NCI-H2196 (cell line): ENCODE measurements around the gene CXCR5.

Source experiments
- DNase-seq: peaks from one replicate; lab custom pipeline; 2025; ENCODE audit not compliant: unreplicated experiment; lab: John Stamatoyannopoulos, UW

CXCR5 gene

DNA sequence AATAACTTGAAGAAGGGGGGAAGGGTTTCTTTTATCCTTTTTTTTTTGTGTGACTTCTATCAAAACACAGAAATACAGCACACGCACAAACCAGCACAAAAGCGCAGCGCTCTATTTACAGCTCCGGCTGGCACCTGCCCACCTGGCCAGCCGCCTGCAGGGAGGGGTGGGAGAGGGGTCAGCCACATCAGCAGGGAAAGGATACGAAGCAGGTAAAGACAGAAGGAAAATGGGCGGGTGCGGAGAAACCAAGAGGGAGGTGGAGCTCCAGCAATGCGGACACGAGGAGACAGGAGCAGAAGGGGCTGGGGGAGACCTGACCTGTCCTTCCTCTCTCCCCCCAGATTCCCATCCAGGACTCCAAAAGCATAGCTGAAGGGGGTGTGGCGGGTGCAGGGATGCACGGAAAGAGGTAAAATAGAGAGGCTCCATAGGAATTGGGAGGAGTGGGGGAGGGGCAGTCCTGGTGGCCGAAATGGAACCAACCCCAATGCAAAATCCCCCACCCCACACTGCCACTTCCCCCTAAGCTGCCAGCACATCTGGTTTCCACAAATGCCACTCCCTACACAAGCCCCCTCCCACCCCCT lies 14.1 kb downstream of the CXCR5 start:
- DNase-seq, result no peak

GRCh38 chr11:118898400-118899295 lies 15.0 kb downstream of the CXCR5 start:
- no peak for DNase-seq

- DNase-seq, result no peak
Observed at GRCh38 chr11:118899296-118899688, 15.6 kb downstream of the CXCR5 start.

DNA sequence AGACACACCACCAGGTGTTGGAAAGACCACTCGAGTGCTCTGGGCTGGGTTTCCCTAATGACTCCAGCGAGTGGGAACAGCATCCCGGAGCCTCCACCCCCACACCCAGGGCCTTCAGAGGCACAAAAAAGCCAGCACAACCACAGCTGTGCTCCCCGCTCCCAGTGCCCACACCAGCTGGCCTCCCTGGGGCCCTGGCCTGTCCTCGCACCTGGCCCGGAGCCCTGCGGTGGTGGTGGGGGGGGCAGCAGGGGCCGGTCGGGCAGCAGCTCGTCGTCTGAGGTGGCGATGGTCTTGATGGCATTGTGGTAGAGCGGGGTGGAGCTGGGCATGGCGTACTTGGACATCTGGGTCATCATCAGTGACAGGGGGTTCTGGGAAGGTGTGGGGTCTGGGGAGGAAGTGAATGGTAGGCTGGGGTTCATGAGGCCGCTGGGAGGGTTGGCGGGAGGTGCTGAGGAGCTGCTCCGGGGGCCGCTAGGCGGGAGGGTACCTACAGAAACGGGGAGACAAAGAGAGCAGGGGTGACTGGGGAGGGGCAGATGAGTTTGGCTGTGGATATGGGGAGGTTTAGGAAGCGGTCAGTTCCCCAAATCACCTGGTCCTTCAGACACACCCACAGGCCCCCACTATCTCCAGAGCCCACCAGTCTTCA lies 16.1 kb downstream of the CXCR5 start:
- no peak for DNase-seq

DNA sequence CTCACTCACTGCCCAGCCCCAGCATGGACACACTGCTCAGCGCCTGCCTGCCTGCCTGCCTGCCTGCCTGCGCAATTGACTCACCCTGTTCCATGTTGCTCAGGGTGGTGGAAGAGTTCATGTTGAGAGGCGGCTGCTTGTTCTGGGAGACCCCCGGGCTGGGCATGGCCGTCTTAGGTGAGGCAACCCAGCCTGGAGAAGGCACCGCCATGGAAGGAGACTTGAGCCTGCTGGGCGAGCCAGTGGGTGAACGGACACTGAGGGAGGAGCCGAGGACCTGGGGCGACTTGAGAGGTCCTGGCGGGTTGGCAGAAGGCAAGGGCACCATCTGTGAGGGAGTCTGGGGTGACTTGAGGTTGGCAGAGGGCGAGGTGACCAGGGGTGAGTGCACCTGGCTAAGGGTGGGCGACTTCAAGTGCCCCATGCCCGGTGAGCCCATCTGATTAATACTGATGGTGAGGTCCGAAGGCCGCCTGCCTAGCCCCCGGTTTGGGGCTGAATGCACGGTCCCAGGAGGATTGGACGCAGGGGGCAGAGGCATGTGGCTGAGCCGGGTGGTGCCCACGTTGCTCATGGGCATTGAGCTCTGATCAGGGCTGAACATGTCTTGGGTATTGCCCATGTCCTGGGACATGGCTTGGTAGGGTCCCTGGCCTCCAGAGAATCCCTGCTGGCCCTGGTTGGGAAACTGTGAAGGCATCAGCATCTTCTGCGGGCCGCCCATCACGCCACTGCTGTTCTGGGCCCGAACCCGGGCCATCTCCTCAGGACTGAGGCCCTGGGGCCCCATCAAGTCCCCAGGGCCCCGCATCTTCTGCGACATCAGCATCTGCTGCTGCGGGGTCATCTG lies 17.1 kb downstream of the CXCR5 start:
- no peak for DNase-seq

GRCh38 chr11:118901494-118902335 lies 18.0 kb downstream of the CXCR5 start:
- DNase-seq, result no peak

DNA sequence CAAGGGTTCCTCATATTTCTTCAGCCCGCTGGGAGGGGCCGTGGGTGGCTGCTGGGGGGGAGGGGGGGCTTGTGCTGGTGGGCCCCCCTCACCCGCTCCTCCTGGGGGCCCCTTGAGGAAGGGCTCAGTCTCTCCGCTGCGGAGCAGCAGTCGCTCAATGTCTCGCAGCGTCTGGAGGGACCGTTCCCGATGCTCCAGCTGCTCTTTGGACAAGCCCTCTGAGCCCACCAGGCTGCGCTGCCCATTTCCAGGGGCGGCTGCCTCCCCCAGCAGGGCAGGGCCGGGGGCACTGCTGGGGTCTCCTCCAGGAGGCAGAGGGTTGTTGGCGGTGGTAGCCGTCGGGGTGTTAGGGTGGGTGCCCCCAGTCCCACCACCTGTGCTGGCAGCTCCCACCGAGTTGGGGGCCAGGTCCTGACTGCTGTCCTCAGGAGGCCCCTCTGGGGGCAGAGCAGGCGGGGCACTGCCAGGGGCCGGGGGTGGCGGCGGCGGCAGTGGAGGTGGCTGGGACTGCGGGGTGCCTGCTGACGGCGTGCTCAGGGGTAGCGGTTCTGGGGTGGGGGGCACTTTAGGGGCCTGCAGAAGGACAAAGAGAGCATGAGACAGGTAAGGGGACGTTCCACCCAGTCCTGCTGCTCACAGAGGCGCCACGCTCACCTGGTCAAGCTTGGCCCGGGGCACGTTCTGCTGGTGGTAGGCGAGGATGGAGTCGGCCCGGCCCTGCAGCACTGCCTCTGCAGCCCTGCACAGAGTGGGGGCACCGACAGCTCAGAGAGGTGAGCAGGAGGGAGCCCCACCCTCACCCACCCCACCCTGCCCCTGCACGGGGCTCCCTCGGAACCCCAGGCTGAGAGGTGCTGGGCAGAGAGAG lies 18.9 kb downstream of the CXCR5 start:
- DNase-seq, result no peak

DNA sequence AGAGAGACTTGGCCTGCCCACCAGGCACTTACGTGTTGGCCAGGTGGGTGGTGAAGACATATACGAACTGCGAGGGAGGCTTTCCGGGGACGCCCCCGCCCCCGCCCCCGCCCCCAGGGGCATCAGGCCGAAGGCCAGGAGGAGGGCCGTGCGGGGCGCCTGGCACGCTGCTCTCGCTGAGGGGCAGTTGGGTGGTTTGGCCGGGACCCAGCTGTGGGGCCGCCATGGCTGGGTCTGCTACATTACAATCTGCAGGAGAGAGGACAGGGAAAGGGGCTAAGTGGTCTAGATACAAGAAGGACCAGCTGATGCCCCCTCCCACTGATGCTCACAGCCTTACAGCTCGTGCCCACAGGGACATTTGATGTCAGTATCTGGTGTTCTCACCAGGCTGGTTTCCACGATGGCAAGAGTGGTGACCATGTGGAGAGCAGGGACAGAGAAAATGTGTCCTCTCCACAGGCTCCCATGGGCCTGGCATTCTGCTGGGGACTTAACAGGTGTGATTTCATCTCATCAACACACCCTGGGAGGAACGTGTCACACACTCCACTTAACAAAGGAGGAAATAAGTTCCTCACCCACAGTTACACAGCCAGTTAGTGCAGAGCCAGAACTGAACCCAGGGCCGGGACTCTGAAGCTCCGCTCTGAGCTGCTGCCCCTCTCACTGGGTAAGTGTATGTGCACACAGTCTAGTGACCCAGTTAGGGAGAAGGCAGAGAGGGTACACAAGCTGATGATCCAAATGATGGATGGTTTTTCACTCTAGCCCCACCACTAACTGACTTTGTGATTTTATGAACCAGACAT lies 19.7 kb downstream of the CXCR5 start:
- no peak for DNase-seq

- peak; percentile 84 for DNase-seq
Observed at GRCh38 chr11:118907051-118908042, 23.7 kb downstream of the CXCR5 start.

GRCh38 chr11:118908264-118908663 lies 24.6 kb downstream of the CXCR5 start:
- no peak for DNase-seq

GRCh38 chr11:118908901-118909618 lies 25.4 kb downstream of the CXCR5 start:
- no peak for DNase-seq

- no peak for DNase-seq
Observed at GRCh38 chr11:118909619-118910308, 26.1 kb downstream of the CXCR5 start.

GRCh38 chr11:118910309-118911112 lies 26.8 kb downstream of the CXCR5 start:
- DNase-seq, result no peak

GRCh38 chr11:118911113-118911879 lies 27.6 kb downstream of the CXCR5 start:
- DNase-seq, result no peak
